MG63 (cell line): Measurements from ENCODE around the gene SRGAP2C. TPM values are rescaled to one million over a fixed set of nuclear protein-coding genes. Genes with fewer than 3 reads are reported as not detected.
A peak's percentile ranks its signal among the peaks of the same experiment; 100 is the strongest.
"Not testable (repeated sequence)": the region's sequence is repeated elsewhere in the genome, so short reads cannot be mapped to it uniquely, and the experiment has no call there.

Experiments
- DNase-seq: peaks from one replicate; pipeline ENCODE4 v3.0.0-alpha.2; 2020
- H3K27me3 ChIP-seq: fragments of 250-450 bp; sonication (Bioruptor Pico); 2 replicates; pipeline ENCODE4 v1.5.1; 2020; ENCODE audit warnings: mild to moderate bottlenecking, moderate library complexity
- H3K36me3 ChIP-seq: fragments of 250-450 bp; sonication (Bioruptor Pico); 2 replicates; pipeline ENCODE4 v1.5.1; 2020; ENCODE audit warnings: mild to moderate bottlenecking, moderate library complexity
- H3K4me3 ChIP-seq: fragments of 250-450 bp; sonication (Bioruptor Pico); 2 replicates; pipeline ENCODE4 v1.5.1; 2020; ENCODE audit warnings: mild to moderate bottlenecking, moderate library complexity
- H3K9me3 ChIP-seq: fragments of 250-450 bp; sonication (Bioruptor Pico); 2 replicates; pipeline ENCODE4 v1.5.1; 2020; ENCODE audit warnings: mild to moderate bottlenecking, moderate library complexity
- total RNA-seq: library from RNA; depleted of rRNA; stranded (reverse); fragments of >200 nt; shearing (Covaris generic); gene quantifications from 2 replicates; pipeline ENCODE4 v1.2.3, GENCODE V29; 2014; ENCODE audit warnings: low replicate concordance; rRNA removed

Gene SRGAP2C
- total RNA-seq, 1 experiment from 2014 or later, result 9.7 TPM

DNA sequence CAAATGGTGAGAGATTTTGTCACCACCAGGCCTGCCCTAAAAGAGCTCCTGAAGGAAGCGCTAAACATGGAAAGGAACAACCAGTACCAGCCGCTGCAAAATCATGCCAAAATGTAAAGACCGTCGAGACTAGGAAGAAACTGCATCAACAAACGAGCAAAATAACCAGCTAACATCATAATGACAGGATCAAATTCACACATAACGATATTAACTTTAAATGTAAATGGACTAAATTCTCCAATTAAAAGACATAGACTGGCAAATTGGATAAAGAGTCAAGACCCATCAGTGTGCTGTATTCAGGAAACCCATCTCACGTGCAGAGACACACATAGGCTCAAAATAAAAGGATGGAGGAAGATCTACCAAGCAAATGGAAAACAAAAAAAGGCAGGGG, 218.5 kb downstream of the SRGAP2C start:
- DNase-seq, H3K9me3 ChIP-seq, H3K27me3 ChIP-seq, H3K4me3 ChIP-seq, H3K36me3 ChIP-seq: not testable (repeated sequence)

DNA sequence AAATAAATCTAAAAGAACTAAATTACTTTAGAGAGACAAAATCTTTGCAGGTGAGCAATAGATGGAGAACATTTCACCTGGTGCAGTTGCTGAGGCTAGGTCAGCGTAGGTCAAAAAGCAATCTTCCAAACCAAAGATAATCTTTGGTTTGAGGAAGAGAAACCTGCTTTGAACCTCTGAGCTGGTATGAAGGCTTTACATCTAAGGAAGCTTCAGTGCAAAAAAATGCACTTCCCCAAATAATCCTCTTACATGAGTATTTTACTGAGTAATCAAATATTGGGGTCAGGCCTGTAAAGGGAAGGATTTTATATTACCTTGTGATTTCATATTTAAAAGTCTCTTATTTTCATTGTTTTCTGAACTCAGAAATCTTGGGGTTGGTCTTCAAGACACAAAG, 223.6 kb downstream of the SRGAP2C start:
- peaks cover 1% of the 10 kb centered on the region; the same call in 1 of the 2 replicates for H3K9me3 ChIP-seq
- no peak overlapping the region for H3K4me3 ChIP-seq
- no peaks in the 10 kb centered on the region for H3K27me3 ChIP-seq
- no peak for DNase-seq
- H3K36me3 ChIP-seq, result no peaks in the 10 kb centered on the region

DNA sequence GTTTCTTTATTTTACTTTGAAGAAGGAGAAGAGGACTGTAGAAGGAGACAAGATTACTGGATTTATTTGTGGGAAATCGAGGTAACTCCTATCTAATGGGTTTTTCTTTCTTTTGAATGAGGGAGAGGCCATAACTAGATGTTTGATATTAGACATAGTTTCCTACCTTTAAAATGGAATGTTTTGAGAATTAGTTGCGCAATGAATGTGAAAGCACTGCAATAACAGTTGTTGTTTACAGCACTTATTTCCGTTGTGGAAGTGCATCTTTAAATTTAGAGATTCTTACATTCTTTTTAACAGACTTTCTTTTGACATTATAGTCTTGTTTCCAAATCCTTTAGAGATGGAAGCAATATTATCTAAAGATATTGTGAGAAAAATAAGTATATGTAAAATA, 229.0 kb downstream of the SRGAP2C start:
- no peaks in the 10 kb centered on the region for H3K27me3 ChIP-seq

DNA sequence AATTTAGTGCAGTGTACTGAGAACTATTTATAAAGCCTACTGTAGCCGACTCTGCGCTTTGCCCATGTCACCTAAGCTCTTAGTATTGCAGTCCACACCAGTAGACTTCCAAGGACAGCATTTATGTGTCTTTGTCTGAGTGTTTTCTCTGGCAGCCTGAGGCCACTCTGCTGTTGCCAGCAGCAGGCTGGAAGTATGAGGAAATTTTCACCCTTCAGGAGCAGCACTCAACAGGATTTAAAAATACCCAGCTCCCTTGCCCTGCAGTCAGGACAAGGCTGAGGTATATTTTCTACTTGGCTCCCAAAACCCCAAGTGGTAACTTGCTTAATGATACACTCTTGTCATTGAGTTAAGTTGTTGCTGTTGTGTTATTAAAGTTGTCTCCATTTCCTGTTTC, 230.1 kb downstream of the SRGAP2C start:
- Histone ChIP-seq H3K9me3 (no peaks in the 10 kb centered on the region), H3K27me3 (no peaks in the 10 kb centered on the region), H3K4me3 (no peak overlapping the region), H3K36me3 (no peaks in the 10 kb centered on the region)
- peak; percentile 34 for DNase-seq

More for the DNA sequence above, 229.0 kb downstream of the SRGAP2C start:
- Histone ChIP-seq H3K9me3 (no peaks in the 10 kb centered on the region), H3K36me3 (no peaks in the 10 kb centered on the region), H3K4me3 (no peak overlapping the region)
- no peak for DNase-seq

DNA sequence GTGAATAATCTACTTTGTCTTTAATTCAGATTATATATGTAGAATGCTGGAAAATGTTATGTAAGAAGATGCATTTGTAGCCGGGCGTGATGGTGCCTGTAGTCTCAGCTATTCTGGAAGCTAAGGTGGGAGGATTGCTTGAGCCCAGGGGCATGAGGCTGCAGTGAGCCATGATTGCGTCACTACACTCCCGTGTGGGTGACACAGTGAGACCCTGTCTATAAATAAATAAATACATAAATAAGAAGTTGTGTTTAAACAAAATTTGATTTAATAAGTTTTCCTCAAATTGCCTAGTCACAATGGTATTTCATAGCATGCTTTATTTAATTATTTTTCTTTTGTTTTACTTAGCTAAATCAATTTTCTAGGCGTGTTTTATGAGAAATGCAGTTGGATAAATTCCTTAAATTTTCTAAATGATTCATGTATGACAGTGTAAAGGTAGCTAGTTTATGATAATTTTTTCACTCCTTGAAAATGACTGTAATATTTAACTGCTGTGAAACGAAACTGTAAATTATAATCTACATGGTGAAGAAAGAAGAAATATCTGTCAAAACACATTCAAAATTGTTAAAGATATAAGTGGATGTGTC, 232.6 kb downstream of the SRGAP2C start:
- H3K36me3 ChIP-seq, result no peaks in the 10 kb centered on the region
- no peak overlapping the region for H3K4me3 ChIP-seq
- no peaks in the 10 kb centered on the region for H3K9me3 ChIP-seq
- no peak for DNase-seq
- H3K27me3 ChIP-seq, result no peaks in the 10 kb centered on the region

DNA sequence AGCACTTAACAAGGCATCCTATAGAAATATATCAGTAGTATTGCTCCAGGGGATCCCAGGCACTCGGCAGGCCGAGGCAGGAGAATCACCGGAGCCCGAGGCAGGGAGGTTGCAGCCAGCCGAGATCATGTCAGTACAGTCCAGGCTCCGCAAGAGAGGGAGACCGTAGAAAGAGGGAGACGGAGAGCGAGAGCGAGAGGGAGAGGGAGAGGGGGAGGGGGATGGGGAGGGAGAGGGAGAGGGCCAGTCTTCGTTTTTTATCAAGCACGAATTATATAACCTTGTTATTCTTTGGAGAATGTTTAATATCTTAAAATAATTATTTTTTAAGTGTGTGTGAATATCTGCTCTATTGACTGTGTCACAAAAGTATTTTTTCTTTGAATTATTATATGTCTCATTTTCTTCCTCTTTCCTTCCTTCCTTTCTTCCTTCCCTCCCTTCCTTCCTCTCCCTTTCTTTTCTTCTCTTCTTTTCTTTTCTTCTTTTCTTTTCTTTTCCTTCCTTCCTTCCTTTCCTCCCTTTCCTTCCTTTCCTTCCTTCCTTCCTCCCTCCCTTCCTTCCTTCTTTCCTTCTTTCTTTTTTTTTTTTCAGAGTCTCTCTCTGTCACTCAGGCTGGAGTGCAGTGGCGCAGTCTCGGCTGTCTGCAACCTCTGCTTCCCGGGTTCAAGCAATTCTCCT, 233.7 kb downstream of the SRGAP2C start:
- DNase-seq, result no peak
- no peaks in the 10 kb centered on the region for H3K36me3 ChIP-seq
- H3K4me3 ChIP-seq, result no peak overlapping the region
- no peaks in the 10 kb centered on the region for H3K9me3 ChIP-seq
- H3K27me3 ChIP-seq, result no peaks in the 10 kb centered on the region

DNA sequence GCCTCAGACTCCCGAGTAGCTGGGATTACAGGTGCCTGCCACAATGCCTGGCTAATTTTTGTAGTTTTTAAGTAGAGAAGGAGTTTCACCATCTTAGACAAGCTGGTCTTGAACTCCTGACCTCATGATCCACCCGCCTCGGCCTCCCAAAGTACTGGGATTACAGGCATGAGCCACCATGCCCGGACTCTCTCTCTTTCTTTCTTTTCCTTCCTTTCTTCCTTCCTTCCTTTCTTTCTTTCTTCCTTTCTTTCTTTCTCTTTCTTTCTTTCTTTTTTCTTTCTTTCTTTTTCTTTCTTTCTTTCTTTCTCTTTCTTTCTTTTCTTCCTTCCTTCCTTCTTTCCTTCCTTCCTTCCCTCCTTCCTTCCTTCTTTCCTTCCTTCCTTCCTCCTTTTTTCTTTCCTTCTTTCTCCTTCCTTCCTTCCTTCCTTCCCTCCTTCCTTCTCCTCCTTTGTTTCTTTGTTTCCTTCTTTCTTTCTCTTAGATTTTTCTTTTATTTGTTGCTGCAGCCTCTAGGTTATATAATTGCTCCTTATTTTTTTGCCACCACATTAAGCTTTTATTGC, 234.4 kb downstream of the SRGAP2C start:
- not testable (repeated sequence) for DNase-seq, H3K27me3 ChIP-seq, H3K9me3 ChIP-seq, H3K4me3 ChIP-seq, H3K36me3 ChIP-seq

DNA sequence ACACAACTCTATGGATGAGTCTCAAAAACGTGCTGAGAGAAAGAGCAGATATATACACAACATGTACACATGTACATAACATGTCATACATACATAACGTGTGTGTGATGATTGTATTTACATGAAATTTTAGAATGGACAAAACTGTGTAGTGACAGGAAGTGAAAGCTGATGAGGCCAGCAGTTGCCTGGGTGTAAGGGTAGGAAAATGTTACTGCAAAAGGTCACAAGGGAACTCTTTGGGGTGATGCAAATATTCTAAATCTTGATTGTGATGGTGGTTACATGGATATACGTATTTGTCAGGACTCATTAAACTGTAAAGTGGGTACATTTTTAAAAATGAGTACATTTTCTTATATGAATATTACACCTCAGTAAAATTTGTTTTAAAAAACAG, 236.7 kb downstream of the SRGAP2C start:
- DNase-seq, H3K4me3 ChIP-seq, H3K36me3 ChIP-seq, H3K27me3 ChIP-seq, H3K9me3 ChIP-seq: not testable (repeated sequence)

DNA sequence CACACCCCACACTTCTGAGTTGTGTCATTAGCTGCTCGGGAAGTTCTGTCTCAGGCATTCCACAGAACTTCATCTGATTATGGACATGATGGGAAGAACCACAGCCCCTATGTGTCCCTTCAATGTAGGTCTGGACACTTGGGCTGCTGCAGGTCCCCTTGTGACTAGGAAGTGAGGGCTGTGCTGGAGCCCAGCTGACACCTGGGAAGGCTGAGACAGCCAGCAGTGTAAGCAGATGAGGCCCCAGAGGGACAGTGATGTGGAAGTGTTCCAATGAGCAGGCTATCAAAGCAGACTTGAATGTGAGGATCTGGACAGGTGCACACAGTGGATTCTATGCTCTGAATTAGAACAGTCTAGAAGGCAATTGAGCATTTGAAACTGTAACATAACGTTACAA, 239.2 kb downstream of the SRGAP2C start:
- not testable (repeated sequence) for DNase-seq, H3K36me3 ChIP-seq, H3K27me3 ChIP-seq, H3K9me3 ChIP-seq, H3K4me3 ChIP-seq

DNA sequence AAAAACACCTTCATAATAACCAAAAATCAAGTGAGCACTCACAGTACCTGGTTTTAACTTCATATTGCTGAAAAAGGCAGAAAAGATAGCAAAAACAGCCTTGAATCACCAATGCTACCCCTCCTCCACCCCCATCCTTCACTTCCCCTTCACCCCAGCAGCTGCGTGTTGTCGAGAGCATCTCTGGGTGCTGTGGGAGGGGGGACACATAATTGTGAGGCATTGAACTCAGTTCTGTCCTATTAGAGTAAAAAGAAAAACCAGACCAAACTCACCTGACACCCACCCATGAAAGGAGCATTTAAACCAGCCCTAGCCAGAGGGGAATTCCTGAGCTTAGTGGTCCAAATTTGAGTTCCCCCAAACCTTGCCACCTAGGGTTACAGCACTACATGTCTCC, 248.7 kb downstream of the SRGAP2C start:
- not testable (repeated sequence) for DNase-seq, H3K9me3 ChIP-seq, H3K36me3 ChIP-seq, H3K4me3 ChIP-seq, H3K27me3 ChIP-seq

DNA sequence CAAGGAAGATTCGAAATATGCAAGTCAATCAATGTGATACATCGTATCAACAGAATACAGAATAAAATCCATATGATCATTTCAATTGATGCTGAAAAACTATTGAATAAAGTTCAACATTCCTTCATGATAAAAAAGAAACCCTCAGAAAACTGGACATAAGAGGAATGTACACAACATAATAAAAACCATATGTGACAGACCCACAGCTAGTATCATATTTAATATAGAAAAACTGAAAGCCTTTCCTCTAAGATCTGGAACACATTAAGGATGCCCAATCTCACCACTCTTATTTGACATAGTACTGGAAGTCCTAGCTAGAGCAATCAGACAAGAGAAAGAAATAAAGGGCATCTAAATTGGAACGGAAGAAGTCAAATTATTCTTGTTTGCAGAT, 254.1 kb downstream of the SRGAP2C start:
- not testable (repeated sequence) for H3K9me3 ChIP-seq, DNase-seq, H3K27me3 ChIP-seq, H3K4me3 ChIP-seq, H3K36me3 ChIP-seq

DNA sequence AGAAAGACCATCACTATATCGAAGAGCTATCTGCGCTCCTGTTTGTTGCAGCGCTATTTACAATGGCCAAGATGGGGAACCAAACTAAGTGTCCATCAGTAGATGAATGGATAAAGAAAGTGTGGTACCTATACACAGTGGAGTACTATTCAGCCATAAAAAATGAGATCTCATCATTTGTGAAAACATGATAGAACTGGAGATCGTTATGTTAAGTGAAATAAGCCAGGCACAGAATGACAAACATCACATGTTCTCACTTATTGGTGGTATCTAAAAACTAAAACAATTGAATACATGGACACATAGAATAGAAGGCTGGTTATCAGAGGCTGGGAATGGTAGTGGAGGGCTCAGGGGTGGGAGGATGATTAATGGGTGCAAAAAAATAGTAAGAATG, 256.2 kb downstream of the SRGAP2C start:
- H3K27me3 ChIP-seq, result no peaks in the 10 kb centered on the region

More for the DNA sequence above, 256.2 kb downstream of the SRGAP2C start:
- H3K4me3 ChIP-seq, result no peak overlapping the region
- H3K36me3 ChIP-seq, result no peaks in the 10 kb centered on the region
- no peaks in the 10 kb centered on the region for H3K9me3 ChIP-seq
- DNase-seq, result no peak

Other genes with a start within 250 kb of the SRGAP2C start
- 8.1 and 19.7 TPM in 2 replicates for gene FAM72B, start 635 bp upstream of the SRGAP2C start, total RNA-seq